Measurements from ENCODE around the gene LRRC39. TPM values are rescaled to one million over a fixed set of nuclear protein-coding genes. Genes with fewer than 3 reads are reported as not detected.

The LRRC39 gene
- polyA plus RNA-seq, 3 donors: 0.39 to 1.6 TPM; not detected in 1

DNA sequence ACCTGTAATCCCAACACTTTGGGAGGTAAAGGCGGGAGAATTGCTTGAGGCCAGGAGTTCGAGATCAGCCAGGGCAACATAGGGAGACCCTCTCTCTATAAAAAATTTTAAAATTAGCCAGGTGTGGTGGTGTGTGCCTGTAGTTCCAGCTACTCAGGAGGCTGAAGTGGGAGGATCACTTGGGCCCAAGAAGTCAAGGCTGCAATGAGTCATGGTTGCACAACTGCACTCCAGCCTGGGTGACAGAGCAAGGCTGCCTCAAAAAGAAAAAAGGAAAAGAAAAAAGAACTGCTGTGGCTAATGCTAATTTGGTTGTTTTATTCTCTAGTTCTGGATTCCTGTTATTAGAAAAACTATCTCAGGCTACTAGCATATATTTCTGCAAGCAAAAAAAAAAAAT, 41.8 kb upstream of the LRRC39 start:
- intact Hi-C loops (cut with micrococcal nuclease): no loop called here
- DNase-seq: peak in 1 of 3 donors; percentile 11
- Mint-ChIP-seq H3K9me3 (peaks cover 0 to 6% (median 3%) of the 10 kb centered on the region in 7 donors), H3K4me1 (peaks cover 4% of the 10 kb centered on the region), H3K27ac (peak overlapping the region in 1 of 7 donors; percentile 58), H3K36me3 (peaks cover 36 to 42% of the 10 kb centered on the region in 2 donors), H3K27me3 (ENCODE audit: low read depth in 3 of 3) (peaks cover 0 to 2% (median 0%) of the 10 kb centered on the region in 3 donors), H3K4me3 (no peak overlapping the region)
- Histone ChIP-seq H3K27me3 (ENCODE audit: control insufficient read depth in 2 of 2, insufficient read depth in 2 of 2, low read length in 2 of 2) (no peaks in the 10 kb centered on the region), H3K36me3 (replicated peaks in 1 of 2; ENCODE audit: control insufficient read depth in 1 of 2, insufficient read depth in 2 of 2, low read length in 2 of 2) (peaks cover 29 to 39% of the 10 kb centered on the region in 2 donors), H3K4me3 (replicated peaks in 1 of 3; ENCODE audit: low read depth in 2 of 3, low read length in 3 of 3) (no peak overlapping the region), H3K79me2 (ENCODE audit: insufficient read depth, low read length) (no peaks in the 10 kb centered on the region), H3K4me1 (ENCODE audit: control insufficient read depth in 1 of 2, insufficient read depth in 2 of 2, low read length in 2 of 2) (no peaks in the 10 kb centered on the region), H2AFZ (ENCODE audit: insufficient read depth, low read depth, low read length, poor library complexity, severe bottlenecking) (no peak overlapping the region), H3K9me3 (replicated peaks in 1 of 2; ENCODE audit: control insufficient read depth in 1 of 2, insufficient read depth in 1 of 2, low read length in 2 of 2) (peaks cover 0 to 3% of the 10 kb centered on the region in 2 donors), H3K4me2 (replicated peaks; ENCODE audit: extremely low read depth, low read length, poor library complexity, severe bottlenecking) (no peak overlapping the region), H3K9ac (ENCODE audit: insufficient read depth, low read length, poor library complexity, severe bottlenecking) (no peak overlapping the region), H3K27ac (ENCODE audit: low read depth in 1 of 2, low read length in 2 of 2) (no peak overlapping the region), H4K20me1 (ENCODE audit: insufficient read depth, low read length) (no peaks in the 10 kb centered on the region)
- TF ChIP-seq, protein P1, sequence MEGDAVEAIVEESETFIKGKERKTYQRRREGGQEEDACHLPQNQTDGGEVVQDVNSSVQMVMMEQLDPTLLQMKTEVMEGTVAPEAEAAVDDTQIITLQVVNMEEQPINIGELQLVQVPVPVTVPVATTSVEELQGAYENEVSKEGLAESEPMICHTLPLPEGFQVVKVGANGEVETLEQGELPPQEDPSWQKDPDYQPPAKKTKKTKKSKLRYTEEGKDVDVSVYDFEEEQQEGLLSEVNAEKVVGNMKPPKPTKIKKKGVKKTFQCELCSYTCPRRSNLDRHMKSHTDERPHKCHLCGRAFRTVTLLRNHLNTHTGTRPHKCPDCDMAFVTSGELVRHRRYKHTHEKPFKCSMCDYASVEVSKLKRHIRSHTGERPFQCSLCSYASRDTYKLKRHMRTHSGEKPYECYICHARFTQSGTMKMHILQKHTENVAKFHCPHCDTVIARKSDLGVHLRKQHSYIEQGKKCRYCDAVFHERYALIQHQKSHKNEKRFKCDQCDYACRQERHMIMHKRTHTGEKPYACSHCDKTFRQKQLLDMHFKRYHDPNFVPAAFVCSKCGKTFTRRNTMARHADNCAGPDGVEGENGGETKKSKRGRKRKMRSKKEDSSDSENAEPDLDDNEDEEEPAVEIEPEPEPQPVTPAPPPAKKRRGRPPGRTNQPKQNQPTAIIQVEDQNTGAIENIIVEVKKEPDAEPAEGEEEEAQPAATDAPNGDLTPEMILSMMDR (IDR thresholded peaks at IDR 0.05): no peak
- WGBS (ENCODE audit: insufficient coverage): no CpG with 5 or more reads among the region's 2 CpGs

DNA sequence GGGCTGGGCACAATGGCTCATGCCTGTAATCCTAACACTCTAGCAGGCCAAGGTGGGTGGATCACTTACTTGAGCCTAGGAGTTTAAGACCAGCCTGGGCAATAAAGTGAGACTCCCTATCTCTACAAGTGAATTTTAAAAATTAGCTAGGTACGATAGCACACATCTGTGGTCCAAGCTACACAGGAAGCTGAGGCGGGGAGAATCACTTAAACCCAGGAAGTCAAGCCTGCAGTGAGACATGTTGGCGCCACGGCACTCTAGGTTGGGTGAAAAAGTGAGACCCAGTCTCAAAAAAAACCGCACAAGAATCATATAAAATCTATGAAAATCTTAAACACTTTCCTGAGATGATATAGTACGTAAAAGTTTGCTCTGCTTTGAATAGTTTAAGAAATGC, 41.4 kb upstream of the LRRC39 start:
- 71% methylated on average over 1 of the region's 6 CpGs for WGBS (ENCODE audit: insufficient coverage)
- DNase-seq: no peak
- H3K4me1 ChIP-seq (ENCODE audit: control insufficient read depth in 1 of 2, insufficient read depth in 2 of 2, low read length in 2 of 2): no peaks in the 10 kb centered on the region
- no peak overlapping the region for H3K4me3 ChIP-seq (replicated peaks in 1 of 3; ENCODE audit: low read depth in 2 of 3, low read length in 3 of 3)
- H3K36me3 ChIP-seq (replicated peaks in 1 of 2; ENCODE audit: control insufficient read depth in 1 of 2, insufficient read depth in 2 of 2, low read length in 2 of 2): peaks cover 32 to 43% of the 10 kb centered on the region in 2 donors
- no peaks in the 10 kb centered on the region for H3K79me2 ChIP-seq (ENCODE audit: insufficient read depth, low read length)
- TF ChIP-seq, protein P1 (IDR thresholded peaks at IDR 0.05): no peak
- Mint-ChIP-seq H3K27me3 (ENCODE audit: low read depth in 3 of 3) (peaks cover 0 to 2% (median 0%) of the 10 kb centered on the region in 3 donors), H3K9me3 (peaks cover 0 to 6% (median 3%) of the 10 kb centered on the region in 7 donors), H3K4me3 (no peak overlapping the region), H3K36me3 (peaks cover 41 to 46% of the 10 kb centered on the region in 2 donors), H3K4me1 (peaks cover 4% of the 10 kb centered on the region), H3K27ac (no peak overlapping the region)
- no peaks in the 10 kb centered on the region for H4K20me1 ChIP-seq (ENCODE audit: insufficient read depth, low read length)
- no peaks in the 10 kb centered on the region for H3K27me3 ChIP-seq (ENCODE audit: control insufficient read depth in 2 of 2, insufficient read depth in 2 of 2, low read length in 2 of 2)
- intact Hi-C loops (cut with micrococcal nuclease): no loop called here
- H3K27ac ChIP-seq (ENCODE audit: low read depth in 1 of 2, low read length in 2 of 2): no peak overlapping the region
- H3K9me3 ChIP-seq (replicated peaks in 1 of 2; ENCODE audit: control insufficient read depth in 1 of 2, insufficient read depth in 1 of 2, low read length in 2 of 2): peaks cover 0 to 3% of the 10 kb centered on the region in 2 donors
- H2AFZ ChIP-seq (ENCODE audit: insufficient read depth, low read depth, low read length, poor library complexity, severe bottlenecking): no peak overlapping the region
- no peak overlapping the region for H3K9ac ChIP-seq (ENCODE audit: insufficient read depth, low read length, poor library complexity, severe bottlenecking)
- H3K4me2 ChIP-seq (replicated peaks; ENCODE audit: extremely low read depth, low read length, poor library complexity, severe bottlenecking): no peak overlapping the region

All from CD14-positive monocyte (primary cell).